Esophagus squamous epithelium (tissue), 4 donors: ENCODE data around the gene KCNMB2.

Source experiments
- POLR2A ChIP-seq, 4 donors: fragments of 450-650 bp; IDR thresholded peaks; one replicate each; pipeline ENCODE4 v1.6.1; 2017; ENCODE audit warnings: antibody characterized with exemption in 4 of 4, mild to moderate bottlenecking in 4 of 4, moderate library complexity in 3 of 4
- TF ChIP-seq, protein P1 (sequence below), 6 experiments: fragments of 450-650 bp in 4 of 6; fragments of 200-600 bp in 2 of 6; sonication (generic) in 2 of 6; IDR thresholded peaks; one replicate each; pipeline ENCODE4 v1.5.1; 2016 to 2019; ENCODE audit warnings: antibody characterized with exemption in 6 of 6, mild to moderate bottlenecking in 4 of 6, moderate library complexity in 4 of 6

- TF ChIP-seq POLR2A (IDR thresholded peaks at IDR 0.05) = no peak
- TF ChIP-seq, protein P1, sequence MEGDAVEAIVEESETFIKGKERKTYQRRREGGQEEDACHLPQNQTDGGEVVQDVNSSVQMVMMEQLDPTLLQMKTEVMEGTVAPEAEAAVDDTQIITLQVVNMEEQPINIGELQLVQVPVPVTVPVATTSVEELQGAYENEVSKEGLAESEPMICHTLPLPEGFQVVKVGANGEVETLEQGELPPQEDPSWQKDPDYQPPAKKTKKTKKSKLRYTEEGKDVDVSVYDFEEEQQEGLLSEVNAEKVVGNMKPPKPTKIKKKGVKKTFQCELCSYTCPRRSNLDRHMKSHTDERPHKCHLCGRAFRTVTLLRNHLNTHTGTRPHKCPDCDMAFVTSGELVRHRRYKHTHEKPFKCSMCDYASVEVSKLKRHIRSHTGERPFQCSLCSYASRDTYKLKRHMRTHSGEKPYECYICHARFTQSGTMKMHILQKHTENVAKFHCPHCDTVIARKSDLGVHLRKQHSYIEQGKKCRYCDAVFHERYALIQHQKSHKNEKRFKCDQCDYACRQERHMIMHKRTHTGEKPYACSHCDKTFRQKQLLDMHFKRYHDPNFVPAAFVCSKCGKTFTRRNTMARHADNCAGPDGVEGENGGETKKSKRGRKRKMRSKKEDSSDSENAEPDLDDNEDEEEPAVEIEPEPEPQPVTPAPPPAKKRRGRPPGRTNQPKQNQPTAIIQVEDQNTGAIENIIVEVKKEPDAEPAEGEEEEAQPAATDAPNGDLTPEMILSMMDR (IDR thresholded peaks at IDR 0.05) = no peak
Measured at GRCh38 chr3:178558637-178559036, 22.4 kb downstream of the KCNMB2 start.
